ENCODE measurements around the gene SELL. TPM values are rescaled to one million over a fixed set of nuclear protein-coding genes. Genes with fewer than 3 reads are reported as not detected.

SELL gene
- total RNA-seq, 2 donors from 2014 or later = 29.5 to 66.8 TPM

Other genes starting within 250 kb of the SELL start
- gene SLC19A2, start 225.7 kb downstream of the SELL start, total RNA-seq = 1 to 10 TPM; 6.3 to 8.0 TPM
- under 1 TPM; 0.47 to 0.55 TPM for gene F5, start 125.1 kb downstream of the SELL start, total RNA-seq
- not detected for gene SELP, start 81.5 kb downstream of the SELL start, total RNA-seq
- not detected for gene SELE, start 22.5 kb upstream of the SELL start, total RNA-seq
- gene METTL18, start 83.3 kb upstream of the SELL start, total RNA-seq = 10 to 100 TPM in 1 of 2 donors, 1 to 10 TPM in 1; 7.9 to 10.5 TPM
- gene SCYL3, start 182.3 kb upstream of the SELL start, total RNA-seq = 10 to 100 TPM; 14.2 to 16.3 TPM

Measured in natural killer cell treated with Interleukin-12 subunit alpha and Interleukin-12 subunit beta and Interleukin-15 and Interleukin-18, amount 100 ng/mL, for 72 hours (primary cell).